ENCODE measurements around the gene MRTFB.
A peak's percentile ranks its signal among the peaks of the same experiment; 100 is the strongest.

The MRTFB gene

GRCh38 chr16:14069818-14070217 is 1.3 kb upstream of the MRTFB start:
- no peak for DNase-seq

GRCh38 chr16:14070555-14070876 is 603 bp upstream of the MRTFB start:
- no peak for DNase-seq

- DNase-seq = no peak
These were observed 605 bp downstream of the MRTFB start for GRCh38 chr16:14071576-14072271.

- no peak for DNase-seq
These were observed 1.2 kb downstream of the MRTFB start for GRCh38 chr16:14072360-14072759.

DNA sequence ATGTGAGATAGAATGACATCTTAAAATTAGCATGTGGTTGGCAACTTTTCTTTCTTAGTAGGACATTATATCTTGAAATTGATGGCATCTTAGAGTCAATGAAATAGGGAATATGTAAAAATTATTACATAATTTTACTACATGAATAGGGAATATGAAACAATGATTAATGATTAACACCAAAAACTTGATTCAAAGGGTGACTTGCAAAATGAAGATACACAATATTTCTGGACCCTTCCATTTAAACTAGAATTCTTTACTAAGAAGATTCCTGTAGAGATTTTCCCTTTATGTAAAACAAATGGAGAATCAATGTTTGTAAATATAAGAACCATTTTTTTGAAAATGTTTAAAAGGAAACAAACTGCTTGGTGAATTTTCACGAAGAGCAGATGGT is 3.4 kb downstream of the MRTFB start:
- DNase-seq = no peak

- no peak for DNase-seq
These were observed 6.8 kb downstream of the MRTFB start for GRCh38 chr16:14077918-14078317.

- DNase-seq = no peak
These were observed 15.4 kb downstream of the MRTFB start for GRCh38 chr16:14086477-14086876.

- no peak for DNase-seq
These were observed 16.1 kb downstream of the MRTFB start for GRCh38 chr16:14087181-14087580.

- DNase-seq = peak; percentile 14
These were observed 16.6 kb downstream of the MRTFB start for GRCh38 chr16:14087590-14088154.

- DNase-seq = no peak
These were observed 17.1 kb downstream of the MRTFB start for GRCh38 chr16:14088155-14088753.

DNA sequence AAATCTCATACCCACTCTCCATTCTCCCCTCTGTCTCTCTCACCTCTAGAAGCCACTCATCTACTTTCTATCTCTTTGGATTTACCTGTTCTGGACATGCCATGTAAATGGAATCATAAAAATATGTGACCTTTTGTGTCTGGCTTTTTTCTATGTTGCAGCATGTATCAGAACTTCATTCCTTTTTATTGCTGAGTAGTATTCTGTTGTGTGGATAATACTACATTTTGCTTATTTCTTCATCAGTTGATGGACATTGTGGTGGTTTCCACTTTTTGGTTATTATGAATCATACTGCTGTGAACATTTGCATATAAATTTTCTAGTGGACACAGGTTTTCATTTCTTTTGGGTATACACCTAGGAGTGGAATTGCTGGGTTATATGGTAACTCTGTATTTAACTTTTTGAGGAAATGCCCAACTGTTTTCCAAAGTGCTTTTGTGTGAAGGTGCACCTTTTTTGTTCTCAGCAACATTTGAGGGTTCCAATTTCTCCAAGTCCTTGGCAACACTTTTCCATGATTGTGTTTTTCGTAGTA is 18.2 kb downstream of the MRTFB start:
- no peak for DNase-seq

- no peak for DNase-seq
These were observed 21.4 kb downstream of the MRTFB start for GRCh38 chr16:14092561-14092960.

GRCh38 chr16:14095883-14096551 is 24.9 kb downstream of the MRTFB start:
- peak; percentile 23 for DNase-seq

DNA sequence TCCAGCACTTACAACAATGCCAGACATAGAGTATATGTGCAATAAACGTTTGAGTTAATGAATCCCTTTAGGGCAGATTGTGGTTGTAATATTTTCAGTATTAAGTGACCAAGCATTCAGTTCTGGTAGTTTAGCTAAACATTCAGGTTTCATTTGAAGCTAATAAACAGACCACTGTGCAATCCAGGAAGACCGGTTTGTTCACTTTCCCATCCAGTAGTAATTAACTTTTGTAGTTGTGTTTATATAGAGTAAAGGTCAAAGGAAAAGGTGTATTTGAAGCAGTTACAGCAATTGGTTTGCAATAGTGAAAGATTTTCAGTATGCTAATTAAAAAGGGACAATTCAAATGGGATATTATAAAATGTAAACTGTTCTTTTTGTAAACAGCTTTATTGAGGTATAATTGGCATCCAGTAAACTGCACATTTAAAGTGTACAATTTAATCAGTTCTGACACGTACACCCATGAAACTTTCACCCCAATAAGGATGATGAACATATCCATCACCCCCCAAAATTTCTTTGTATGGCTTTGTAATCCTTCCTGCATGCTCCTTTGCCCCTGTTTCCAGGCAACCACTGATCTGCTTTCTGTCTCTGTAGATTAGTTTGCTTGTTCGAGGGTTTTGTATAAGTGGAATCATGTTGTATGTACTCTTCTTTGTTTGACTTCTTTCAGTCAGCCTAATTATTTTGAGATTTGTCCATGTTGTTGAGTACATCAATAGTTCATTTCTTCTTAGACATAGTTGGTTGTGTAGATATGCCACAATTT is 26.3 kb downstream of the MRTFB start:
- DNase-seq = no peak

- peak; percentile 54 for DNase-seq
These were observed 27.0 kb downstream of the MRTFB start for GRCh38 chr16:14098081-14098480.

- DNase-seq = no peak
These were observed 29.7 kb downstream of the MRTFB start for GRCh38 chr16:14100825-14101224.

GRCh38 chr16:14101415-14101814 is 30.3 kb downstream of the MRTFB start:
- no peak for DNase-seq

DNA sequence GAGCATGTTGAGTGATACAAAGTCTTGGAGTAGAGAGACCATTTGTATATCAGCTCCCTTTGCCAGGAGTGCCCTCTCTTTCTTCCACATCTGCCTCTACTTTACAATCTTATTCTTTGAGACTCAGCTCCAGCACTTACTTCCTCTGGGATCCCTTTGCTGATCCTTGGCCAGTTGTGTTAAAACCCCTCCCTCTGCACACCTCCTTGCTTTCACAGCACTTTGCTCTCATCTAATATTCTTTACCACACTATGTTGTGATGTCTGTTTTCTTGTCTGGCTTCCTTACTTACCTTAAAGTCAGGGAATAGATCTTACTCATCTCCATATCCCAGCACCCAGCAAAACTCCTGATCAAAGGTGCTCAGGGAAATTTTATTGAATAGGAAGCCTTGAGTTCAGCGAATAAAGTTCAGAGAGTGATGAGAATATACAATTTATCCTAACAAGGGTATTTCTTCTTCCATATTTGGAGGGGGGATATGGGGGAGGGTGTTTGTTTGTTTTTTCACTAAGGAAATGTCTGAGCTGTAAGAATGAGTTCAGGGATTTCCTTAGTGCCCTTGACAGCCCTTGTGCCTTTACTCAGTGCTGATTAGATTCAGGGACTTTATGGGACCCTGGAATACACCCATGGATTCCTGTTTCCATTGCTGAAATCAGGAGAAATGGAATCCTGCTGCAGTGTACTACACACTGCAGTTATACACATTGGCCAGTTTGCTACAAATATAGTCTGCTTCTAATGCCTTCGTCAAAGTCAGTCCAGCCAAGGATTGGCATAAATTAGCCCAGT is 32.0 kb downstream of the MRTFB start:
- DNase-seq = no peak

GRCh38 chr16:14104066-14104465 is 32.9 kb downstream of the MRTFB start:
- DNase-seq = no peak

- DNase-seq = no peak
These were observed 34.7 kb downstream of the MRTFB start for GRCh38 chr16:14105760-14106375.

GRCh38 chr16:14106457-14106856 is 35.3 kb downstream of the MRTFB start:
- no peak for DNase-seq

GRCh38 chr16:14106961-14107360 is 35.8 kb downstream of the MRTFB start:
- no peak for DNase-seq
